Hepatocyte (in vitro differentiated cells): ENCODE measurements around the gene ARSB. TPM values are rescaled to one million over a fixed set of nuclear protein-coding genes. Genes with fewer than 3 reads are reported as not detected.

ENCODE experiments used
- DNase-seq: peaks from one replicate; pipeline ENCODE4 v3.0.0-alpha.2; 2016; ENCODE audit warnings: low spot score
- H2AFZ ChIP-seq: fragments of 200-600 bp; sonication (generic); 2 replicates; pipeline ENCODE4 v1.6.0; 2016; ENCODE audit warnings: antibody characterized with exemption, mild to moderate bottlenecking
- H3K27ac ChIP-seq: fragments of 200-600 bp; sonication (generic); 2 replicates; pipeline ENCODE4 v1.5.1; 2016; ENCODE audit warnings: mild to moderate bottlenecking
- H3K27me3 ChIP-seq: fragments of 200-600 bp; sonication (generic); 2 replicates; pipeline ENCODE4 v1.6.1; 2016
- H3K36me3 ChIP-seq: fragments of 200-600 bp; sonication (generic); replicated peaks from 2 replicates; pipeline ENCODE4 v1.5.1; 2016; ENCODE audit warnings: low read depth; ENCODE audit not compliant: insufficient read depth
- H3K4me1 ChIP-seq: fragments of 200-600 bp; sonication (generic); 2 replicates; pipeline ENCODE4 v1.5.1; 2016; ENCODE audit warnings: mild to moderate bottlenecking, moderate library complexity; ENCODE audit not compliant: insufficient read depth
- H3K4me2 ChIP-seq: fragments of 200-600 bp; sonication (generic); 2 replicates; pipeline ENCODE4 v1.6.0; 2016
- H3K4me3 ChIP-seq: fragments of 200-600 bp; sonication (generic); 2 replicates; pipeline ENCODE4 v1.5.1; 2016; ENCODE audit warnings: mild to moderate bottlenecking
- H3K79me2 ChIP-seq: fragments of 200-600 bp; sonication (generic); 2 replicates; pipeline ENCODE4 v1.6.0; 2017; ENCODE audit warnings: mild to moderate bottlenecking
- H3K9me2 ChIP-seq: fragments of 200-600 bp; sonication (generic); replicated peaks from 2 replicates; pipeline ENCODE4 v1.6.0; 2017; ENCODE audit warnings: mild to moderate bottlenecking; ENCODE audit not compliant: insufficient read depth
- H3K9me3 ChIP-seq: fragments of 200-600 bp; sonication (generic); 2 replicates; pipeline ENCODE4 v1.5.1; 2016; ENCODE audit warnings: low read depth, mild to moderate bottlenecking
- H4K20me1 ChIP-seq: fragments of 200-600 bp; sonication (generic); 2 replicates; pipeline ENCODE4 v1.6.0; 2016; ENCODE audit warnings: mild to moderate bottlenecking; ENCODE audit not compliant: insufficient read depth, poor library complexity, severe bottlenecking
- EZH2 ChIP-seq: fragments of 200-600 bp; sonication (generic); IDR thresholded peaks from 2 replicates; pipeline ENCODE4 v1.6.1; 2016; ENCODE audit warnings: antibody characterized with exemption, mild to moderate bottlenecking, borderline replicate concordance
- EZH2phosphoT487 ChIP-seq: fragments of 200-600 bp; sonication (generic); IDR thresholded peaks from one replicate; pipeline ENCODE4 v1.6.1; 2018; ENCODE audit warnings: antibody characterized with exemption, mild to moderate bottlenecking, low read depth, moderate library complexity; ENCODE audit not compliant: unreplicated experiment, severe bottlenecking
- WGBS: methylation state at CpG from one replicate; pipeline ENCODE4 v1.1.6; 2016; ENCODE audit warnings: low lambda C conversion rate; ENCODE audit errors: missing lambda C conversion rate; 5-methylcytosine and 5-hydroxymethylcytosine counted together
- polyA plus RNA-seq: library from polyadenylated mRNA; unstranded; fragments of >200 nt; fragmentation: Nextera tagmentation; extraction: Ambion mirVana; gene quantifications from 2 replicates; pipeline ENCODE4 v1.2.1, GENCODE V29; 2016
- total RNA-seq: library from RNA; depleted of rRNA; stranded (reverse); fragments of >200 nt; gene quantifications from 2 replicates; pipeline ENCODE4 v1.2.3, GENCODE V29; 2014
- TF ChIP-seq, protein P1 (sequence below): fragments of 200-600 bp; sonication (generic); IDR thresholded peaks from 2 replicates; pipeline ENCODE4 v1.5.1; 2016; ENCODE audit warnings: antibody characterized with exemption, mild to moderate bottlenecking; ENCODE audit not compliant: poor library complexity

The ARSB gene
- total and polyA plus RNA-seq, 2 experiments from 2014 or later, result 13.5 to 19.8 TPM

DNA sequence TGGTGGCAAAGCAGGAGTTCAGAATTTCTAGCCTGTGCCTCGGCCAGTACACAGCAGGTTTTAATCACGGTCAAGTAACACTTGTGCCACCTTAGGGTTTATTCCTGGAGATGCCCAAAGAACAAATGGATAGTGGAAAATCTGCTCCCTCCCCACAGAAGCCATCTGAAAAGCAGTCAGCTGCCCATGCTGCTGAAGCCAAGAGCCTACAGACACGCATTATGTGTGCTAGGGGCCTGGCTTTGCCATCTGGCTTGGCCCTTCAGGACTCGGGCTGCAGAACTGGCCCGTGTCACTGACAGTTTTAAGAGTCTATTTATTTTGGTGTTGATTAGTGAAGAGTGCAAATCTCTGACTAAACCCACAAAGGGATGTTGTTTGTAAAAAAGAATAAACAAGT lies 11.1 kb downstream of the ARSB start:
- H3K36me3 ChIP-seq, result no peaks in the 10 kb centered on the region
- H3K27ac ChIP-seq, result peak overlapping the region; percentile 16
- TF ChIP-seq, protein P1, sequence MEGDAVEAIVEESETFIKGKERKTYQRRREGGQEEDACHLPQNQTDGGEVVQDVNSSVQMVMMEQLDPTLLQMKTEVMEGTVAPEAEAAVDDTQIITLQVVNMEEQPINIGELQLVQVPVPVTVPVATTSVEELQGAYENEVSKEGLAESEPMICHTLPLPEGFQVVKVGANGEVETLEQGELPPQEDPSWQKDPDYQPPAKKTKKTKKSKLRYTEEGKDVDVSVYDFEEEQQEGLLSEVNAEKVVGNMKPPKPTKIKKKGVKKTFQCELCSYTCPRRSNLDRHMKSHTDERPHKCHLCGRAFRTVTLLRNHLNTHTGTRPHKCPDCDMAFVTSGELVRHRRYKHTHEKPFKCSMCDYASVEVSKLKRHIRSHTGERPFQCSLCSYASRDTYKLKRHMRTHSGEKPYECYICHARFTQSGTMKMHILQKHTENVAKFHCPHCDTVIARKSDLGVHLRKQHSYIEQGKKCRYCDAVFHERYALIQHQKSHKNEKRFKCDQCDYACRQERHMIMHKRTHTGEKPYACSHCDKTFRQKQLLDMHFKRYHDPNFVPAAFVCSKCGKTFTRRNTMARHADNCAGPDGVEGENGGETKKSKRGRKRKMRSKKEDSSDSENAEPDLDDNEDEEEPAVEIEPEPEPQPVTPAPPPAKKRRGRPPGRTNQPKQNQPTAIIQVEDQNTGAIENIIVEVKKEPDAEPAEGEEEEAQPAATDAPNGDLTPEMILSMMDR, result no peak
- TF ChIP-seq EZH2, result no peak
- TF ChIP-seq EZH2phosphoT487, result no peak
- no peaks in the 10 kb centered on the region for H4K20me1 ChIP-seq
- H2AFZ ChIP-seq, result no peak overlapping the region
- H3K4me1 ChIP-seq, result peaks cover 34% of the 10 kb centered on the region
- H3K9me3 ChIP-seq, result no peaks in the 10 kb centered on the region
- H3K4me2 ChIP-seq, result peak overlapping the region; percentile 50
- no peaks in the 10 kb centered on the region for H3K9me2 ChIP-seq
- H3K79me2 ChIP-seq, result peaks cover 24% of the 10 kb centered on the region
- no peak for DNase-seq
- no peaks in the 10 kb centered on the region for H3K27me3 ChIP-seq
- 53% methylated on average over 5 of the region's 5 CpGs for WGBS
- H3K4me3 ChIP-seq, result no peak overlapping the region

DNA sequence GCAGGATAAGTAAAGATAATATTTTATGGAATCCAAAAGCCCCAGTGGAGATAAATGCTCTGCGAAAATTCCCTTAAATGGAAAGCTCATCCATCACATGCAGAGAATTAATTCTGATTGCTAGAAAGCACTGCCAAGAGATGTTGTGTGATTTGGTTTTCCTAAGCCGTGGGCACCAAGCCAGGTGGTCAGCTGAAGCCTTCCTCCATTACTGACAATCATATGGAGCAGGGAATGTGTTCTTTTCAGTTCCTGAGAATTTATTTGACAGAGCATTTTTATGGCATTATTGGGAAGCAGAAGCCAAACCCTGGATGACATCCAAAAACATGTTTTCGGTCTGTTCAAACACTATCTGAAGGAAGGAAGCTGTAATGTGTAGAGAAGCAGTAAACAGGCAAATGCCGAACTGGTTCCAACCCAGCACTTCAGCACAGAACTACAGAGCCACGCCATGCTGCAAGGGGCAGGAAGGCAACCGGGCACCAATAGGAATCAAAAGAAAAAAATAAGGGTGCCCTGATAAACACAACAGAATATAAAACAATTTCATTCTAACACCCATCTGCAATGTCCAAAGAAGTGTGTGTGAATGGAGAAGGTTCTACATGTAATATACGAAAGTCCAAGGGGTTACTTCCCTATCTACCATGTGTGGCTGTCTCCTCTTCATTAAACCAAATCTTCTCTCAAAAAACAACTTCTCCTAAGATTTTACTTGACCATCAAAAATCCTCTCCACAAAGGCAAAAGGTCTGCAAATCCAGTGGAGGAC lies 12.3 kb downstream of the ARSB start:
- Histone ChIP-seq H3K4me3 (no peak overlapping the region), H3K79me2 (peaks cover 18% of the 10 kb centered on the region), H2AFZ (no peak overlapping the region), H3K9me2 (no peaks in the 10 kb centered on the region), H3K4me1 (peaks cover 34% of the 10 kb centered on the region), H3K27ac (no peak overlapping the region), H3K9me3 (no peaks in the 10 kb centered on the region), H3K27me3 (no peaks in the 10 kb centered on the region), H3K4me2 (peak overlapping the region; percentile 60), H3K36me3 (no peaks in the 10 kb centered on the region), H4K20me1 (no peaks in the 10 kb centered on the region)
- WGBS, result 47% methylated on average over 7 of the region's 7 CpGs
- peak; percentile 32 for DNase-seq
- TF ChIP-seq EZH2, result no peak
- TF ChIP-seq, protein P1, result no peak
- TF ChIP-seq EZH2phosphoT487, result no peak

DNA sequence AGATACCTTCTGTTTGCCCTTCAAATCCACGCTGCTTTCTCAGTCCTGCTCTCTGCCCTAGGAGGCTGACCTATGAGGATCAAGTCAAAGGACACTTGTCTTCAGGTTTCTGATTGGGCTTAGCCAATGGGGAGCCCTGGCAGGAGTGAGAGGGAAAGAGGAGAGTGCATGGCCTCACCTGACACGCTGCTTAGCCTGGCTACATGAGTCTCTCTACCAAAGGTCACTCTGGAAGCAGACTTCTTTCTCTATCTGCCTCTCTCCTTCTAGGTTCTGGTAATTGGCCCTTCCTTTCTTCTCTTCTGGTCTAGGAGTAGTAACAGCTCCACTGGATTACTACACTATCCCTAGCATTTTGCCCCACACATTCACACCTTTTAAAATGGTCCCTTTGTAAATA lies 13.1 kb downstream of the ARSB start:
- Histone ChIP-seq H3K4me3 (no peak overlapping the region), H4K20me1 (no peaks in the 10 kb centered on the region), H3K4me2 (peak overlapping the region; percentile 60), H3K36me3 (no peaks in the 10 kb centered on the region), H3K79me2 (peaks cover 16% of the 10 kb centered on the region), H3K27ac (no peak overlapping the region), H3K9me3 (no peaks in the 10 kb centered on the region), H3K9me2 (no peaks in the 10 kb centered on the region), H3K4me1 (peaks cover 34% of the 10 kb centered on the region), H3K27me3 (no peaks in the 10 kb centered on the region), H2AFZ (no peak overlapping the region)
- no peak for DNase-seq
- 57% methylated on average over 2 of the region's 2 CpGs for WGBS
- TF ChIP-seq EZH2phosphoT487, result no peak

DNA sequence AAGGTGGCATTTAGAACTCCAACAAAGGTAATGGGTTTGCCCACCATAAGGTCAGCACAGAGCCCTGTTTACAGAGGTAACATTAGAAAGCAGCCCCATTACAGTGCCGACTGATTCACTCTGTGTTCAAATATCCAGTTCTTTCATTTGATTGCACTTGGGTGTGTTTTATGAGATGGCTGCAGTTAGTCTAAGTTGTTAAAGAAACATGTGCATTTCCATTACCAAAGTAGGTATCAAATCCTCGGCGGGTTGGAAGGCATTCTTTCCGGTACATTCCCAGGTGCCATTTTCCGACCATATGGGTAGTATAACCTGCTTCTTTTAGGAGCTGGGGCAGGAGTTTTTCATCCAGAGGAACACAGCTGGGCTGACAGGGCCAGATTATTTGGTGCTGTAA lies 16.3 kb downstream of the ARSB start:
- no peak overlapping the region for H3K27ac ChIP-seq
- H3K4me2 ChIP-seq, result no peak overlapping the region
- peaks cover 4% of the 10 kb centered on the region for H3K79me2 ChIP-seq
- peaks cover 14% of the 10 kb centered on the region for H3K4me1 ChIP-seq
- no peaks in the 10 kb centered on the region for H3K9me3 ChIP-seq
- no peaks in the 10 kb centered on the region for H4K20me1 ChIP-seq
- H3K9me2 ChIP-seq, result no peaks in the 10 kb centered on the region
- TF ChIP-seq EZH2, result no peak
- TF ChIP-seq, protein P1, result no peak
- TF ChIP-seq EZH2phosphoT487, result no peak
- DNase-seq, result no peak
- H3K36me3 ChIP-seq, result no peaks in the 10 kb centered on the region
- WGBS, result 83% methylated on average over 5 of the region's 5 CpGs
- no peaks in the 10 kb centered on the region for H3K27me3 ChIP-seq
- no peak overlapping the region for H2AFZ ChIP-seq
- no peak overlapping the region for H3K4me3 ChIP-seq
